DMS153 treated with DMSO at 0.1 percent for 48 hours (cell line): ENCODE measurements around the gene ALAS1.
A peak's percentile ranks its signal among the peaks of the same experiment; 100 is the strongest.

Experiments
- DNase-seq: peaks from one replicate; lab custom pipeline; 2025; ENCODE audit not compliant: unreplicated experiment; lab: John Stamatoyannopoulos, UW

The ALAS1 gene

GRCh38 chr3:52198643-52199608 is 966 bp downstream of the ALAS1 start:
- no peak for DNase-seq

- DNase-seq = no peak
These were observed 3.2 kb downstream of the ALAS1 start for GRCh38 chr3:52200981-52201679.

GRCh38 chr3:52202384-52203077 is 4.6 kb downstream of the ALAS1 start:
- no peak for DNase-seq

- DNase-seq = no peak
These were observed 5.7 kb downstream of the ALAS1 start for GRCh38 chr3:52203701-52204100.

- DNase-seq = peak; percentile 53
These were observed 6.5 kb downstream of the ALAS1 start for GRCh38 chr3:52204337-52205073.

- no peak for DNase-seq
These were observed 7.9 kb downstream of the ALAS1 start for GRCh38 chr3:52205727-52206372.

GRCh38 chr3:52208556-52208955 is 10.6 kb downstream of the ALAS1 start:
- DNase-seq = no peak

- no peak for DNase-seq
These were observed 12.1 kb downstream of the ALAS1 start for GRCh38 chr3:52210037-52210436.

GRCh38 chr3:52210550-52211046 is 12.6 kb downstream of the ALAS1 start:
- DNase-seq = no peak

GRCh38 chr3:52211268-52211891 is 13.4 kb downstream of the ALAS1 start:
- no peak for DNase-seq

GRCh38 chr3:52213005-52213404 is 15.0 kb downstream of the ALAS1 start:
- no peak for DNase-seq

- DNase-seq = no peak
These were observed 15.9 kb downstream of the ALAS1 start for GRCh38 chr3:52213901-52214300.

- no peak for DNase-seq
These were observed 17.4 kb downstream of the ALAS1 start for GRCh38 chr3:52215351-52215750.

GRCh38 chr3:52216585-52217408 is 18.8 kb downstream of the ALAS1 start:
- DNase-seq = no peak

- no peak for DNase-seq
These were observed 19.4 kb downstream of the ALAS1 start for GRCh38 chr3:52217409-52217805.

- no peak for DNase-seq
These were observed 20.1 kb downstream of the ALAS1 start for GRCh38 chr3:52218026-52218425.

- no peak for DNase-seq
These were observed 20.5 kb downstream of the ALAS1 start for GRCh38 chr3:52218454-52218853.

GRCh38 chr3:52218937-52219650 is 21.1 kb downstream of the ALAS1 start:
- DNase-seq = no peak
